NCI-H69 (cell line): ENCODE data around the gene ASB7.

Experiments
- DNase-seq: peaks from one replicate; lab custom pipeline; 2025; lab: John Stamatoyannopoulos, UW

Gene ASB7

DNA sequence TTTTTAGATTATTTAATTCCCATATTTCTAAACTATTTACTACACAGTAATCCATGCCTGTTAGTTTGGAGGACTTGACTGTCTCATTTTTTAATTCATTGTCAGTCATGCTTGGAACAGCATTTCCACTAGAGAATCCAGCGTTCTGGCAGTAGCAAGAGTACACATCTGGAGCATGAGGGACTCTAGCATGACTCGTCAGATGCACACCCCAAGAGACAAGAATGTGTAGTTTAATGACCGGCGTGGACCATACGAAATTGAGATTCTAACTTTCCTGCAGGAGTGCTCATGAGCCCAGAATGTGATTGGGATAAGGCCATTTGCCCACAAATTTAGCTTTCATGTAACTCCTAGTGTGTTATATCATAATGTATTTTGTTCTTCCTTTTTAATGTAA is 48.9 kb downstream of the ASB7 start:
- DNase-seq: no peak

DNA sequence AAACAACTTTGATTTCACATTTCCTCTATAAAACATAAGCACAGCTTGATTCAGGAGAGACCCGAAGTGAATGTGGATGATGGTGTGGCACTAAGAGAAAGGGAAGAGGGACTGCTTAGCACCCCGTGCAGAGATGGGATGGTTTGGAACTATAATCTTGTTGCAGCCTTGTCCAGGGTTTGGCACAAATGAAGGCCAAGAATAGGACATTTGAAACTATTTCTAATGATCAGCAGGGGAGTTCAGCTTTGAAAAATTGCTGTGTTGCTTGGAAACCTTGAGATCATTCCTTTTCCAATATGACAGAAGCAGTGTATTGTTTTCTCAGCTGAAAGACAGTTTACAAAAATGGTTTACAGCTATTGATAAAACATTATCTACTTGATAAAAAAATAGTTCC is 49.7 kb downstream of the ASB7 start:
- no peak for DNase-seq

DNA sequence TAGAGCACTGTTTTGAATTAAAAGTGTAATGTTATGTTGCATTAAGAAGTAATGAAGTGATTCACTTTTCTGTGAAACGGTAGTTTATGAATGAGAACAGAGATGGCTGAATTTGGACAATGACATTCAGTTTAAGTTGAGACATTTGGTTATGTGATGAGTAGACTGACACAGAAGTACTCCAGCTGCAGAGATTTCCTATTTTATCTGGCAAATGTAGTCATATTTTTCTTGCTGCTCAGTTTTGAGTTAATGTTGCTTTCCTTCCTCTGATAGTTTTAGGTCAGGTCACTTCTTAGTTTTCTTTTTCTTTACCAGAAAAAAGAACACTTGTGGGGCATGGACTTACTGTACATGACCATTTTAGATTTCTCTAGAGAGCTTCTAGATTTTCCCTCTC is 51.2 kb downstream of the ASB7 start:
- DNase-seq: no peak

DNA sequence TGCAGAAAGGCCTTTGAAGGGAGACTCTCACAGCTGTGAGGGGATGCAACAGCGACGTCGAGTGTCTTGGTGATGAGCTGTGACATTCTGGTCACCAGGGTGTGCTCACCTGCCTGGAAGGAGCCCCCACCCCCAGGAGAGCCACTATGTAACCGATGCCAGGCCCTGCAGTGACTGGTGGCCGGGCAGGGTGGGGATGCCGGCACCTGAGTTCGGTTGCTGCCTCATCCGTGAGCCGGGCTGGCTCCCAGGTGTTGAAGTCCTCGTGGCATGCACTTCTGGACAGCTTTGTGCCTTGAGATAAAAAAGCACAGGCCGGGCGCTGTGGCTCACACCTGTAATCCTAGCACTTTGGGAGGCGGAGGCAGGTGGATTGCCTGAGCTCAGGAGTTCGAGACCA is 56.5 kb downstream of the ASB7 start:
- no peak for DNase-seq

DNA sequence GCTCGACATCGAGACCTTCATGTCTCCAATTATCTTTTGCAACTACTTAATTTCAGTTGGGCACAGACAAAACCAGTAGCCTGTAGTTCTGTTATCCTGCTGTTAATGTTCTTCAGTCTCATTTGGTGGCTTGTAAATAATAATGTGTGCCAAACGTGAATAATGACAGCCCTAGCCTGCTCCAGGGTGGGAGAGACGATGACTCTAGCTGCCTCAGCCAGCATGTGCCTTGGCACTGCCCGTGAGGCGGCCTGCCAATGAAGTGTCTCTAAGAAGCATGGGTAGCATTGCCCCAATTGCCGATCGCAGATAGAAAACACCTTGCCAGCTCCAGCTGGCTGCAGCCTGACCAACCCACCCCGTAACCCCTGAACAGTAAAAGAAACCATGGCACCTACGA is 58.8 kb downstream of the ASB7 start:
- DNase-seq: peak; percentile 37

DNA sequence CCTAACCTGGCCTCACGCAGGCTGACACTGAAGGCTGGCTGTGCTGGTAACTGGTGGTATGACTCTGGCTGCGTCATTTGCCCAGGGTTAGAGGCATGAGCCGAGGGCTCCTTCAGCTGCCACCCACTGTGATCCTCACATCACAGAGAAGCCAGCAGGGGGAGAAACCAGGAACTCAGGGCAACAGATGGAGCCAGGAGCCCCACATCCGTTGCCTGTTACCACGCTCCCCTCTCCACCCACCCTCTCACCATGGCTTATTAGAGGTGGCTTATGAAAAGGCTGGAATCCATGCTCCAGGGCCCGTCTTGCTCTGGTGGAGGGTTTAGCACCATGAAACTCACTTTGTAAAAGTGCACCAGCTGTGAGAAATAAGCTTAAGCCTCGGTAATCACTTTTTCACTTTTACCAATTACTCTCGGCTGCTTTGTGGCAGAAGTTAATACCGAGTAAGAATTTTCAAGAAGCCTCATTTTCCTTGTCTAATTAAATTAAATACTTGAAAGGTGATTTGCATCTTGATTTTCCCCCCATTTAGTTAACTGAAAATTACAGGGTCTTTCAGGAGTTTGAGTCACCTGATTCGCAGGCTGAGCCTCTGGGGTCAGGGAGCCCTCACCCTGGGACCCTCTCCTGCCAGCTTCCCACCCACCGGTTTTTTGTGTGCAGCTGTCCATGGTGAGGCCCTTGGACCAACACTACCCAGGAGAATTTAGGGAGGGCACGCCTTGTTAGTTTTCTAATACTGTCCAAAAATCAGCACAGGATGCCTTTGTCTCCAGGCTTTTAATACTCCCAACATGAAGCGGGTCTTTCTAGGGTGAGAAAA is 60.9 kb downstream of the ASB7 start:
- peak; percentile 5 for DNase-seq

DNA sequence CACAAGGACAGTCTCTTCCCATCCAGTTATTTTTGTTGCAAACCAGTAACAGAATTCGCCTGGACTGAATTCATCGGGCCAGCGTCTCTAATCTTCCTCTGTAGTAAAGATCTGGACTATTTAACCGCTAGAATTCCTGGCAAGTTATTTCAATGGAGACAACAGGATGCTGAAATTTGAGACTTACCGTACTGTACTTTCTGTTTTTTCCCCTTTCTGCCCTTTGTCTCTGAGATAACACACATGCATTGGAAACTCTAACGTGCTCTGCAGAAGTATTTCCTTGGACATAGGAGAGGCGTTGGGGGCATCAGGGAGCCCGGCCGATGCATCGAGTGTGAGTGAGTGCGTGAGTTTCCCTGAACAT is 61.5 kb downstream of the ASB7 start:
- no peak for DNase-seq

DNA sequence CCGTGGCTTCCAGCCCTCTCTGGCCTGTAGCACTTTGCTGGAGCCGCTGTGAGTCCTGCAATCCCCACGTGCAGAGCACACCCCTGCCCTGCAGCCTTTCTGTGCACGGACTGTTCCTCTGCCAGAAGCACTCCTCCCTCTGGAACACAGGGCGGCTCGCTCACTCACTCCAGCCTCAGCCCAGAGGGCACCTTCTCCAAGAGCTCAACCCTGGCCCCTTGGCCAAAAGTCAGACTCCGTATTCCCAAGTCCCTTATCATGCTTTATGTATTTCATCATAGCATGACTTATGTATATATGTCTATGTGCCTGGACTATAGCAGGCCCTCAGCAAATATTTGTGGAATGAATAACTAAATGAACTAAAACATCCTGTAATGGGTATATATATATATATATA is 63.2 kb downstream of the ASB7 start:
- no peak for DNase-seq

DNA sequence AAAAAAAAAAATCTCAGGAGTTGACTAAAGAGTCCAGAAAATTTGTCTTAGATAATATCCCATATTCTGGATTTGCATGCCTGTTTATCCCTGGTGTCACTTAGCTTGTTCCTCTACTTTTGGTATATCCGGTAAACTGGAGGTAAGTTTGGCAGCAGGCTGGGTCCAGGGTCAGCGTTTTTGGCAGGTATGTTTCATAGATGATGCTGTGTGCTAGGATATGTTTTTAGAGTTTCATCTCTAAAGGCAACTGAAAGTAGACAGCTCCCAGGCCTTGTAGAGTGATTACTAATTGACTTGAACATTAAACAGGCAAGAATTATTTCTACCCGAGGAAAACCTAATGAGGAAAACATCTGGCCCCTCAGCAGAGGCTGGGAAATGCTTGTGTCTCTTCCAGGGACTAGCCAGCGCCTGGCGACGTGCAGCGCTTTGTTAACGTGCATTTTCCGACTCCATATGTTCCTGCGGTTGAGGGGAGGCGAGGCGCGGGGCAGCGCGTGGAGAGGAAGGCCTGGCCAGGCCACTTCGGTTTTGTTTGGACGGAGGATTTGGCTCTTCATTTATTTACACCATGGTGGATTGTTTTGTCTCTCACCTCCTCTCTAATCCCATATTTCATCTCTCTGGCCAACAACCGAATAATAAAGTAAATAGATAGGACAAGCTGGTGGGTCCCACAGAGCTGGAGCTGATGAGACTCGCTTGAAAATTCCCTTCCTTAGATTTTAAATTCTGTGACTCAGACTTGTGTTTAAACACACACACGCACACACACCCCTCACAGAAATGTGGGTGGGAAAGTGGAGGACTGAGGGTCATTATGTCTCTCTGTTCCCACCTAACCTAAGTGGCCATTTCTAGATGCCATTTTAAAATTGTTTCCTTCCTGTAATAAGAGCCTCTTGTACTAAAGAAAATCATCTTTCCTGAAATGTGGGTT is 65.3 kb downstream of the ASB7 start:
- DNase-seq: no peak

DNA sequence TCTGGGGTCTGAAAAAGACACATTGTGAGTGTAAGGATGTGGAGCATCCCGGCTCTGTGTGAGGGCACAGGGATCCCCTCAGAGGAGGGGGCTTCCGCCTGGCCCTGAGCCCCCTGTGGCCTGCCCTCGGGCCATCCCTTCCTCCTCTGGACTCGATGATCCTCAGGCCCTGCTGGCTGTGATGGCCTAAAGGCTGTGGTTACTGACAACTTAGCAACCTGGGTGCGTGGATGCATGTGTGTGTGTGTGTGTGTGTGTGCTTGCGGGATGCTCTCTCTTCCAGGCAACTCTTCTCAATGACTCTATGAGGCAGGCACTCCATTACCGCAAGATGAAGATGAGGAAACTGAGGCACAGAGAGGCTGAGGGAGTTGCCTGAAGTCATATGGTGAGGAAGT is 66.0 kb downstream of the ASB7 start:
- no peak for DNase-seq

DNA sequence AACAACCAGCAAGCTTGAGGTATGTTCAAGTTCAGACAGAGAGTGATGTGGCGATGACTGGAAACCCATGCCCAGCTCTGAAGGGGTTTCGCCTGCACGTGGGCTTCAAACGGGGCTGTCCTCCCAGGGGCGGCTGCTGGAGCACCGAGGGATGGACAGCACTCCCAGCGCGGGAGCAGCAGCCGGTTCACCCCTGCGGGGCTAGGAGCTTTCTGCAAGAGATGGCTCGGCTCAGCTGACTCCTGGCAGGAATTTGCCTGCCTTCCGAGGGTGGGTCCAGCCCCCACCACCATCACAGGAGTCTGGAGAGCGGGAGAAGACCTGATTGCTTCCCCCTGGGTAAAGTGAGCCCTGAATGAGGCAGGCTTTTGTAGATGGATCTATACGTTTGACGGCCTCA is 66.9 kb downstream of the ASB7 start:
- DNase-seq: no peak

DNA sequence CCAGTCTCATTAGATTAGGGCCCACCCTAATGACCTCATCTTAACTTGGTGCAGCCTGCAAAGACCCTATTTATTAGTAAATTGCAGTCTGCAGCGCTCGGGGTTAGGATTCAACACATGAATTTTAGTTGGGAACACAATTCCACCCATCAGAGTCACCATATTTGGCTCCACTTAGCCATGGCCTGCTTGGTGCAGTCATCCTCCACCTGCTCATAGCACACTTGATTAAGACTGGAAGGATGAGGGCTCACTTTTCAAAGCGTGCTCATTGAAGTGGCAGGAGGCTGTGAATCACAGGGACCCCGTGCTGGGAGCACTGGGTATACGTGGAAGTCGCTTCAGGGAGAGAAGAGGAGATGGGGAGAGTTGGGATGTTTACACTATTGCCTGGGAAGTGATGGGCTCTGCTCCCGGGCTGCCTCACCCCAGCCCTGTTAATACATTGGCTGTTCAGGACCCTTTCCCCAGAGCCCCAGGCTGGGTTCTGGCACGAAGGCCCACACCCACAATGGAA is 68.2 kb downstream of the ASB7 start:
- DNase-seq: no peak

DNA sequence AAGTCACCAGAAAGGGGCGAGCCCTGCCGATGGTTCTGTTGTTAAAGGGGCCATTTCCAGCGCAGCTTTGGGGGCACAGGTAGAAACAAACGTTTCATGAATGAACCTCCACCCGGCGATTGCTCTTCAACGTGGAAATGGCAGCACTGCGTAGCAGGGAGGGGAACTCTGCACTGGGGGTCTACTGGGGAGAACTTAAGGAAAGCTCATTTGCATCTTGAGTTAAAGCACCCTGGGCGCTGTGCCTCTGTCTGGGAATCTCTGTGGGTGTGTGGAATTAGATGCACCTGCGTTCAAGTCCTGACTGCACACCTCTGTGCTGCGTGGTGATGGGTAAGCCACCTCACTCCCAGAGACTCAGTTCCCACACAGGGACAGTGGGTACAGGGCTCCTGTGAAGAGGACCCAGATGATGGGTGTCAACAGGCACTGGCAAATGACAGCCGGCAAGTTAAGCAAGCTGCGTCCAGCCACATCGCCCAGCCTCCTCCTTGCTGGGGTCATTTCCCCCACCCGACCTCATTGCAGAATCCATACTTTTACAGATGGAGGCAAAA is 68.8 kb downstream of the ASB7 start:
- DNase-seq: no peak

DNA sequence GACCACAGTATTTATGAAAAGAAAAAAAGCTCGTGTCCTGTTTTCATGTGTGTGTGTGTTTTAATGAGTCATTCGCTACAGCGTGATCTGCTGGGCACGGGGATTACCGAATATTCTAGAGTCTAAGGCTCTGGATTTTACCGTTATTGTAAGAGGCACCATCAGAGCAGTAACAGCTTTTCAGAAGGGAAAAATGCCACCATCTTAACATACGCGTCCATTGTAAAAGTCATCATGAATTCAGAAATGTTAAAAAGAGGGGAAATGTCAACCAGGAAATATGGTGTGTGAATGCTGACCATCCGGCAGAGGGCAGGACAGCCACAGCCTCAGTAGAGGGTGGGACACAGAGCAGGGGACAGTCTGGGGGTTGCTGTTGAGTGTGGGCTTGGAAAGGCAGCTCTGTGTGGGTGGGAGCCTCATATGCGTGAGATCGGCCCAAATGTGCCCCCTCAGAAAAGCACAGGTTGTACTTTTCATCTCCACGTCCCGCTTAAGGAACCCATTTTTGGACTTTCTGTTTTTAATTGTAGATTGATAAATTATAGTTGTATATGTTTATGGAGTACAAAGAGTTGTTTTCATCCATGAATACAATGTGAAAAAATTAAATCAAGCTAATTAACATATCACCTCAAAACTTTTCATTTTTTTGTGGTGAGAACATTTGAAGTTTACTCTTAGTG is 69.6 kb downstream of the ASB7 start:
- DNase-seq: peak; percentile 14

DNA sequence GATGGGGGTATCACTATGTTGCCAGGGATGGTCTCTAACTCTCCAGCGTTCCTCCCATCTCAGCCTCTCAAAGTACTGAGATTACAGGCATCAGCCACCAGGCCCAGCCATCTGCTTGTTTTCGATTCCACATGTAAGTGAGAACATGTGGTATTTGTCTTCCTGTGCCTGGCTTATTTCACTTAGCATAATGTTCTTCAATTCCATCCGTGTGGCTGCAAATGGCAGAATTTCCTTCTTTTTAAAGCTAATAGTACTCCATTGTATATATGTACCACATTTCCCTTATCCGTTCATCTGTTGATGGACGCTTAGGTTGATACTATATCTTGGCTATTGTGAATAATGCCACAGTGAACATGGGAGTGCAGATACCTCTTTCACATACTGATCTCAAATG is 70.6 kb downstream of the ASB7 start:
- DNase-seq: no peak

DNA sequence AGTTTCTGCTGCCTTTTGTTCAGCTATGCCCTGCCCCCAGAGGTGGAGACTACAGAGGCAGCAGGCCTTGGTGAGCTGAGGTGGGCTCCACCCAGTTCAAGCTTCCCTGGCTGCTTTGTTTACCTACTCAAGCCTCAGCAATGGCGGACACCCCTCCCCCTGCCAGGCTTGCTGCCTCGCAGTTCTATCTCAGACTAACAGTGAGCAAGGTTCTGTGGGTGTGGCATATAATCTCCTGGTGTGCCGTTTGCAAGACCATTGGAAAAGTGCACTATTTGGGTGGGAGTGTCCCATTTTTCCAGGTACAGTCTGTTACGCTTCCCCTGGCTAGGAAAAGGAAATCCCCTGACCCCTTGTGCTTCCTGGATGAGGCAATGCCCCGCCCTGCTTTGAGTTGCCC is 76.8 kb downstream of the ASB7 start:
- peak; percentile 7 for DNase-seq

DNA sequence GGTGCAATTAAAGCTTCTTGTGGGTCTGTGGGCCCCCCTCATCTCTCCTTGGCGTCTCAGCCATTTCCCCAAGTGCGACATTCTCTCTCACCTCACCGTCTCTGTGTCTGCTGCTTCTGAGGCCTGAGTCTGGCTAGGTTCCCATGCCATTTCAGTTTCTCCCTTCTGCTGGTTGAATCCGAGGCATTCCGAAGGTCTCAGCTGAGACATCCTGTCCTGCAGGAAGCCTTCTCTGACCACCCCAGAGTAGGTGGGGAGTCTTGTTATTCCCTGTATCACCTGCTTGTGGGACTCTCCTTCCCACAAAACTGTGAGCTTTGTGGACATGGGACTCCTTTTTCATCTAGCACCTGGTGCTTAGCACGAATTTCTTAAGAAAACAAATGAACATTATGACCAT is 78.3 kb downstream of the ASB7 start:
- no peak for DNase-seq

DNA sequence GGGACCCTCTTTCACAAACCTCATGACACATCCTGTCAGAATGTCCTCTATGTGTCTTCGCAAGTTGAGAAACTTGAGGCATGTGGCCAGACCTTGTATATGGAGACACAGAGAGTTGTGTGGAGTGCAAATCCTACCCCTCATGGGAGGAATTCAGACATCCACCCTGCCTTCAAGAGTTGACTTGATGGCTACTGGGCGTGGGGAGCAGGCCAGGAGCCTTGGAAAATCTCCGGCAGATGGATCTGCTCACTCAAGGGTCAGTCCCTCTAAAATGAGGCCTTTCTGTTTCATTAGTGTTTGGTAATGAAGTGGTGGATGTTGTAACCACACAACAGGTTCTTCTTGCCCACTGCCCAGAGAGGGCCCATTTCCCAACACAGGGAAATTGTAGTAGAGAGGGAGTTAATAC is 79.0 kb downstream of the ASB7 start:
- DNase-seq: no peak

DNA sequence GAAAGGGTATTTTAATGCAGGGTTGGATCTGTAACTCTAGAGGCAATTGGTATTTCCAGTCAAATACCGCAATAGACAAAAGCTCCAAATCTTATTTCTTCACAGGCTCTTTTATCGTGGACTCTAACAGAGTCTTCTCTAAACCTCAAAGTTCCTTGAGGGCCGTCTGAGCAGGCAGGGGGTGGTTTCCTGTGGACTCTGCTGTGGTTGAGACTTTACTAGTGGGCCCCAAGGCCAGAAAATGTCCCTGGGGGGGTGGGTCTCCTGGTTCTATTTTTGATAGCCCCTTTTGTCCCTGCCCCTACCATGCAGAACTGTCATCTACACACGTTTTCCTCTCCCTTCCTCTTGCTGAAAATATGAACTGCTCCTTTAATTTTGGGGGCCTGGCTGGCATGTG is 80.1 kb downstream of the ASB7 start:
- no peak for DNase-seq

DNA sequence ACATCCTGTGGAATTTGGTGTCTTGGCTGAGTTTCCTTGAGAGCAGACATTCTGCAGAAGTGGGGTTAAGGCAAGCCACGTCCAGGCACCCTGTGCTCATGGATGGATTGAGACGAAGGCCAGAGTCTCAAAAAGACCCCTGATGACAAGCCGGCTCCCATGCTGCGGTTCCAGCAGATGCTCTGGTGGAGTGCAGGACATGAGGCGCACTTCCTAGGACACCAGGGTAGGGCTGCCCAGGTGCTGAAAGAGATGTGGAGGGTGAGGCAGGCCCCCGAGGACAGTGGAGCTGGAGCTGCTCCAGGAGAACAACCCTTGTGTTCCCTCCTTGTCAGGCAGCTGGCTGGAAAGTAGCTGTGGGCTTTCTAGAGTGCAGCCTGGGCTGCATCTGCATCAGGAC is 81.0 kb downstream of the ASB7 start:
- no peak for DNase-seq

DNA sequence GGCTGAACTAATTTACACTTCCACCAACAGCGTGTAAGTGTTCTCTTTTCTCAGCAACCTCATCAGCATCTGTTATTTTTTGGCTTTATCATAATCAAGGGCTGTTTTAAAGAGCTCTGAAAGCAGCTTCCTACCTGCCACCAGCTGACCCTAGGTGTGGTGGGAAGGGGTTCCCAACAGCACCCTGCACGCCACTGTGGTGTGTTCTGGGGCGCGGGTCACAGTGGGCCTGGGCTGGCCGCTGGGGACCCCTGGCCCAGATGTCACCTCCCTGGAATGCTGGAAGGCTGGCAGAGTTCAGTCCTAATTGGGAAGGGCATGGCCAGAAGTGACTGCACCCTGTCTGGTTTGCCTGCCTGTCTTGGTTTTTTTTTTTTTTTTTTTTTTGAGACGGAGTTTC is 82.2 kb downstream of the ASB7 start:
- DNase-seq: no peak

DNA sequence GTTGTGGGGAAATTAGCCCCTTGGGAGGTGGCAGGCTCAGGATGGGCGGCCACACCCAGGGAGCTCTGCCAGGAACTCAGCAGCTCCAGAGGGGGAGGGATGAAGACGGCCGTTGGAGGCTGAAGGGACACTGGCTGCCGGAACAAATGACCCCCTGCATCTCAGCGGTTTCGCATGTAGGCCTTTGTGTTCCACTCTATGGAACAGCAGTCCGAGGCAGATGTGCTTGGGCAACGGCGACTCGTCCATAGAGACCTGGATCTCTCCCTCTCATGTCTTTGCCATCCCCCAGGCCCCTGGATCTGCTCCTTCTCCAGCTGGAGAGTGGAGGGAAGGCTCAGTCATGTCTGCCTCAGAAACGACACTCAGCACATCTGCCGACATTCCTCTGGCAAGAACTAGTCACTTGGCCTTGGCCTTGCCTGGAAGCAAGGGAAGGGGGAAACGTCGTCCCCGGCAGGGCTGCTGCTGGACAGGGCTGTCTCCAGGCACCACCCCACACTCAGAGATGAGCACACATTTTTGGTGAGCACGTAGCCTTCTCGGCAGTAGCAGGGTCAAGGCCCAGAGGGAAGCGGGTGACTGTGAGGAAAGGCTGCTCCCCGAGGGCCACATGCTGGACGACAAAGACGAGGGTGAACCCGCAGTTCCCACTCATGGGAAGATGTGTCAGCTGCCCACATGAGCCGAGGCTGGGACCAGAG is 83.8 kb downstream of the ASB7 start:
- peak; percentile 56 for DNase-seq
